ENCODE measurements around the gene NRXN3.

DNA sequence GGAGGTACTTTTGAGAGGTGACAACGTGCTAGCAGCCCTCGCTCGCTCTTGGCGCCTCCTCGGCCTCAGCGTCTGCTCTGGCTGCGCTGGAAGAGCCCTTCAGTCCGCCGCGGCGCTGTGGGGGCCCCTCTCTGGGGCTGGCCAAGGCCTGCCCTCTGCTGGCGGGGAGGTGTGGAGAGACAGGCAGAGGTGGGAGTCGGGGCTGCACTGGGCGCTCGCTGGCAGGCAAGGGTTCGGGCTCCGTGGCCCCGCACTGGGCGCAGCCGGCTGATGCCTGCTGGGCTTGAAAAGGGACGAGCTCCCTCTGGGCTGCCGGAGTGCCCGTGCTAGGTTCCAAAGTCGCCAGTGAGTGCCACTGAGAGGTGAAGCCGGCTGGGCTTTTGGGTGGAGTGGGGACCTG, 1461.1 kb downstream of the NRXN3 start:
- no peak for TF ChIP-seq ZNF350 (tag by site-specific recombination; IDR thresholded peaks at IDR 0.05)
- no peak for TF ChIP-seq ZBTB20 (tag by site-specific recombination; IDR thresholded peaks at IDR 0.05)
- TF ChIP-seq, protein P1, sequence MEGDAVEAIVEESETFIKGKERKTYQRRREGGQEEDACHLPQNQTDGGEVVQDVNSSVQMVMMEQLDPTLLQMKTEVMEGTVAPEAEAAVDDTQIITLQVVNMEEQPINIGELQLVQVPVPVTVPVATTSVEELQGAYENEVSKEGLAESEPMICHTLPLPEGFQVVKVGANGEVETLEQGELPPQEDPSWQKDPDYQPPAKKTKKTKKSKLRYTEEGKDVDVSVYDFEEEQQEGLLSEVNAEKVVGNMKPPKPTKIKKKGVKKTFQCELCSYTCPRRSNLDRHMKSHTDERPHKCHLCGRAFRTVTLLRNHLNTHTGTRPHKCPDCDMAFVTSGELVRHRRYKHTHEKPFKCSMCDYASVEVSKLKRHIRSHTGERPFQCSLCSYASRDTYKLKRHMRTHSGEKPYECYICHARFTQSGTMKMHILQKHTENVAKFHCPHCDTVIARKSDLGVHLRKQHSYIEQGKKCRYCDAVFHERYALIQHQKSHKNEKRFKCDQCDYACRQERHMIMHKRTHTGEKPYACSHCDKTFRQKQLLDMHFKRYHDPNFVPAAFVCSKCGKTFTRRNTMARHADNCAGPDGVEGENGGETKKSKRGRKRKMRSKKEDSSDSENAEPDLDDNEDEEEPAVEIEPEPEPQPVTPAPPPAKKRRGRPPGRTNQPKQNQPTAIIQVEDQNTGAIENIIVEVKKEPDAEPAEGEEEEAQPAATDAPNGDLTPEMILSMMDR (tag by site-specific recombination; IDR thresholded peaks at IDR 0.05): no peak
- no peak for TF ChIP-seq ZNF473 (tag by site-specific recombination; IDR thresholded peaks at IDR 0.05)
- TF ChIP-seq ZNF10 (tag by site-specific recombination; IDR thresholded peaks at IDR 0.05): no peak
- no peak for TF ChIP-seq MEIS1 (CRISPR knock-in tag; IDR thresholded peaks at IDR 0.05; ENCODE audit: borderline replicate concordance)
- no peak for TF ChIP-seq ZXDB (tag by site-specific recombination; IDR thresholded peaks at IDR 0.05)
- TF ChIP-seq, protein P2, sequence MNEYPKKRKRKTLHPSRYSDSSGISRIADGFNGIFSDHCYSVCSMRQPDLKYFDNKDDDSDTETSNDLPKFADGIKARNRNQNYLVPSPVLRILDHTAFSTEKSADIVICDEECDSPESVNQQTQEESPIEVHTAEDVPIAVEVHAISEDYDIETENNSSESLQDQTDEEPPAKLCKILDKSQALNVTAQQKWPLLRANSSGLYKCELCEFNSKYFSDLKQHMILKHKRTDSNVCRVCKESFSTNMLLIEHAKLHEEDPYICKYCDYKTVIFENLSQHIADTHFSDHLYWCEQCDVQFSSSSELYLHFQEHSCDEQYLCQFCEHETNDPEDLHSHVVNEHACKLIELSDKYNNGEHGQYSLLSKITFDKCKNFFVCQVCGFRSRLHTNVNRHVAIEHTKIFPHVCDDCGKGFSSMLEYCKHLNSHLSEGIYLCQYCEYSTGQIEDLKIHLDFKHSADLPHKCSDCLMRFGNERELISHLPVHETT (tag by site-specific recombination; IDR thresholded peaks at IDR 0.05): no peak
- TF ChIP-seq, protein P3, sequence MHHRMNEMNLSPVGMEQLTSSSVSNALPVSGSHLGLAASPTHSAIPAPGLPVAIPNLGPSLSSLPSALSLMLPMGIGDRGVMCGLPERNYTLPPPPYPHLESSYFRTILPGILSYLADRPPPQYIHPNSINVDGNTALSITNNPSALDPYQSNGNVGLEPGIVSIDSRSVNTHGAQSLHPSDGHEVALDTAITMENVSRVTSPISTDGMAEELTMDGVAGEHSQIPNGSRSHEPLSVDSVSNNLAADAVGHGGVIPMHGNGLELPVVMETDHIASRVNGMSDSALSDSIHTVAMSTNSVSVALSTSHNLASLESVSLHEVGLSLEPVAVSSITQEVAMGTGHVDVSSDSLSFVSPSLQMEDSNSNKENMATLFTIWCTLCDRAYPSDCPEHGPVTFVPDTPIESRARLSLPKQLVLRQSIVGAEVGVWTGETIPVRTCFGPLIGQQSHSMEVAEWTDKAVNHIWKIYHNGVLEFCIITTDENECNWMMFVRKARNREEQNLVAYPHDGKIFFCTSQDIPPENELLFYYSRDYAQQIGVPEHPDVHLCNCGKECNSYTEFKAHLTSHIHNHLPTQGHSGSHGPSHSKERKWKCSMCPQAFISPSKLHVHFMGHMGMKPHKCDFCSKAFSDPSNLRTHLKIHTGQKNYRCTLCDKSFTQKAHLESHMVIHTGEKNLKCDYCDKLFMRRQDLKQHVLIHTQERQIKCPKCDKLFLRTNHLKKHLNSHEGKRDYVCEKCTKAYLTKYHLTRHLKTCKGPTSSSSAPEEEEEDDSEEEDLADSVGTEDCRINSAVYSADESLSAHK (tag by site-specific recombination; IDR thresholded peaks at IDR 0.05): no peak
